ENCODE data around the gene ZBTB4.

The ZBTB4 gene

DNA sequence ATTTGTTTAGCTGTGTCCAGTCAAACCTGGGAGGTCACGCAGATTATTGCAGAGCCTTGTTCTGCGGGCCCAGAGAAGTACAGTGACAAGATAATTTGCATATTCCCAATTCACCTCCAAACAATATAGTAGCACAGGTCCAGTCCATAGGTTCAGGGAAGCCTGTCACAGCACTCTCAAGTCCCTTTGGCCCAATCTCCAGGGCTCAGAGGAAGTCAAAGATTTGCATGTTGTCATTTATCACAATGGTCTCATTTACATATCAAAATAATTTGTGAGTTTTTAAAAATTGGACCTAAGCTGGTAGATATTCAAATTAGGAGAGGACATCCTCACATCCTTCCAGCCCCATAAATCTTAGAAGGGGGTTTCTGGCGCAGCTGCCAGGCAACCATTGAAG is 11.9 kb downstream of the ZBTB4 start:
- Histone ChIP-seq H3K4me3 (ENCODE audit: low read depth, low read length) (no peak overlapping the region), H3K4me1 (no peaks in the 10 kb centered on the region), H3K9me3 (no peaks in the 10 kb centered on the region), H3K27me3 (no peaks in the 10 kb centered on the region), H3K36me3 (no peaks in the 10 kb centered on the region)
- TF ChIP-seq, protein P1, sequence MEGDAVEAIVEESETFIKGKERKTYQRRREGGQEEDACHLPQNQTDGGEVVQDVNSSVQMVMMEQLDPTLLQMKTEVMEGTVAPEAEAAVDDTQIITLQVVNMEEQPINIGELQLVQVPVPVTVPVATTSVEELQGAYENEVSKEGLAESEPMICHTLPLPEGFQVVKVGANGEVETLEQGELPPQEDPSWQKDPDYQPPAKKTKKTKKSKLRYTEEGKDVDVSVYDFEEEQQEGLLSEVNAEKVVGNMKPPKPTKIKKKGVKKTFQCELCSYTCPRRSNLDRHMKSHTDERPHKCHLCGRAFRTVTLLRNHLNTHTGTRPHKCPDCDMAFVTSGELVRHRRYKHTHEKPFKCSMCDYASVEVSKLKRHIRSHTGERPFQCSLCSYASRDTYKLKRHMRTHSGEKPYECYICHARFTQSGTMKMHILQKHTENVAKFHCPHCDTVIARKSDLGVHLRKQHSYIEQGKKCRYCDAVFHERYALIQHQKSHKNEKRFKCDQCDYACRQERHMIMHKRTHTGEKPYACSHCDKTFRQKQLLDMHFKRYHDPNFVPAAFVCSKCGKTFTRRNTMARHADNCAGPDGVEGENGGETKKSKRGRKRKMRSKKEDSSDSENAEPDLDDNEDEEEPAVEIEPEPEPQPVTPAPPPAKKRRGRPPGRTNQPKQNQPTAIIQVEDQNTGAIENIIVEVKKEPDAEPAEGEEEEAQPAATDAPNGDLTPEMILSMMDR (IDR thresholded peaks at IDR 0.05; ENCODE audit: low read depth, low read length), result no peak
- no peak for DNase-seq

DNA sequence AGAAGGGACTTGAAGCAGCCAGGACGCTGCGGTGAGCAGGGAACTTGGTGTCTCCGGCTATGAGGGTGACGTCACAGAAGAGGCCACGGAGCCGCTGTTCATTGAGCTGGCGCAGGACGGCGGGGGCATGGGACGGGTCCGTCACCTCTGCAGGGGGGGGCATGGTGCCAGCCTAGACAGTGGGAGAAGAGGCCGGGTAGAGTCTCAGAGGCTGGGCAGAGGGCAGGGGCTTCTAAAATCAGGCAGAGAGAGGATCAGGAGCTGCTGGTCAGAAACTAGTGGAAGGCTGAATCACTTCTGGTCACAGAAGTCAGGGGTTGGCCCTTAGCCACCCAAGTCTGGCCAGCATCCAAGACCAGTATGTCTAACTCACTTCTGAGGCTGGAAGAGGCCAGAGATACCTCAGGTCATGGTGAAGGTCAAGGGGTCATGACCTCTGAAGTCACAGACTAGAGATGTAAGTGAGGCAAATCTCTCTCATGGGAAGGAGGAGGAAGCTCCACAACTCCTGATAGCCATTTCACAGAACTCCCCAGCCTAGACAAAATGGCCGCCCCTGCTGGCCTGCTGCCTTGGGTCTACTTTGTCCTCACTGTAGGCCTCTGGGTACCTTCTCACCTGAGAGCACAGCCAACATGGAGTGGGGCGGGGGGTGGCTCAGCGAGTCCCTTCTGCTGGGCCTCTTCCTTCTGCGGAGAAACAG is 12.6 kb downstream of the ZBTB4 start:
- no peak for DNase-seq
- H3K36me3 ChIP-seq, result no peaks in the 10 kb centered on the region

DNA sequence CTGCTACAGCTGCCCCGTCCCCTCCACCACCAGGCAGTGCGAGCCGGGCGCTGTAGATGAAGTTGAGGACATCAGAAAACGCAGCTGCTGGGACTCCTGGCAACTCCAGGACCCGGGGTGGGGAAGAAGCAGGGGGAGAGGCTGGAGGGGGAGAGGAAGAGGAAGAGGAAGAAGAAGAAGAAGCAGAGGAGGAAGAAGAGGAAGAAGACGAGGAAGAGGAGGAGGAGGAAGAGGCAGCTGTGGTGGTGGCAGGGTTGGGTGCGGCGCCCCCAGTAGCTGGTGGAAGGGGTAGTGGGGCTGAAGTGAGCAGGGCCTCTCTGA is 13.2 kb downstream of the ZBTB4 start:
- no peaks in the 10 kb centered on the region for H3K4me1 ChIP-seq
- no peak overlapping the region for H3K4me3 ChIP-seq (ENCODE audit: low read depth, low read length)
- no peaks in the 10 kb centered on the region for H3K27me3 ChIP-seq
- no peaks in the 10 kb centered on the region for H3K9me3 ChIP-seq
- TF ChIP-seq, protein P1 (IDR thresholded peaks at IDR 0.05; ENCODE audit: low read depth, low read length), result no peak
- DNase-seq, result no peak
- no peaks in the 10 kb centered on the region for H3K36me3 ChIP-seq

More for the DNA sequence above, 12.6 kb downstream of the ZBTB4 start:
- Histone ChIP-seq H3K4me3 (ENCODE audit: low read depth, low read length) (no peak overlapping the region), H3K27me3 (no peaks in the 10 kb centered on the region), H3K9me3 (no peaks in the 10 kb centered on the region), H3K4me1 (no peaks in the 10 kb centered on the region)
- TF ChIP-seq, protein P1 (IDR thresholded peaks at IDR 0.05; ENCODE audit: low read depth, low read length), result no peak

DNA sequence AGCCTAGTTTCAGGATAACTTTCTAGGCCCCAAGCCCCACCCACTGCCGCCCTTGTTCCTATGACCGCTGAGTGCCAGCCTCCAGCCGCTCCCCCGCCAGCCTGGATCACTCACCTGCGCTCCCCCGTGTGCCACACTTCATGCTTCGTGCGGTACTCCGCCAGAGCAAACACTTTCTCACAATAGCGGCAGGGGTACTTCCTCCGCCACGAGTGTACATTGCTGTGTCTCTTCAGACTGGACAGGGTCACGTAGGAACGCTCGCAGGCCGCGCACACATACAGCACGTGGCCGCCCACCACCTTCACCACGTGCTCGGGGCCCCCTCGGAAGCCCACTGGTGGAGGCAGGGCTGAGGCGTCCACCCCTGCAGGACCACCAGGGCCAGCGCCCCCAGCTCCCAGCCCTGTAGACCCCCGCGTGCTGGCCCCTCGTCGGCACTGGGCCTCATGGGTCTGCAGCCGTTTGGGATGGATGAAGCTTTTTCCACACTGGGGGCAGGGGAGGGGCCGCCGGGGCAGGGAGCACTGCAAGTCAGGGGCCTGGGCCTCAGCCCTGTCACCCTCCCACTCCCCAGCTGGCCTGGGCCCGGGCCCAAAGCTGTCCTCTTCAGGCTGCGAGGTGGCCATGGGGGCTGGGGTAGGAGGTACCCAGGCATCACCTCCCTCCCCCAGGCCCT is 13.7 kb downstream of the ZBTB4 start:
- no peaks in the 10 kb centered on the region for H3K36me3 ChIP-seq
- no peaks in the 10 kb centered on the region for H3K27me3 ChIP-seq
- no peak for DNase-seq
- TF ChIP-seq, protein P1 (IDR thresholded peaks at IDR 0.05; ENCODE audit: low read depth, low read length), result no peak
- H3K4me1 ChIP-seq, result no peaks in the 10 kb centered on the region
- no peaks in the 10 kb centered on the region for H3K9me3 ChIP-seq
- H3K4me3 ChIP-seq (ENCODE audit: low read depth, low read length), result no peak overlapping the region

DNA sequence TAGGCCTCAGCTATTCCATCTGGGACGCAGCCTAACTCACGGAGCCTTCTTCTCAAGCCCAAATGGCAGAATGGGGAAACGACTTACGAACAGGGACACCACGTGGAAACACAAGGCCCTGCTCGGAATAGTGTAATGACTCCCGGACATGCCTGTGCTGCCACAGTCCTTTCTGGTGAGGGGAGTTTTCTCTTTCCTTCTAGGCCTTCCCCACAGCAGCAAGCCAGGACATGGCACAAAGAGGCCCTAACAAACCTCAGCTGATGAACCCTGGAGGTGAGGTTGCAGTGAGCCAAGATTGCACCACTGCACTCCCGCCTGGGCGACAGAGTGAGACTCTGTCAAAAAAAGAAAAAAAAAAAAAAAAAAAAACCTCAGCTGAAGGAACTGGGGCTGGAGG is 15.3 kb downstream of the ZBTB4 start:
- no peak for DNase-seq
- Histone ChIP-seq H3K36me3 (no peaks in the 10 kb centered on the region), H3K9me3 (no peaks in the 10 kb centered on the region), H3K4me3 (ENCODE audit: low read depth, low read length) (no peak overlapping the region), H3K27me3 (no peaks in the 10 kb centered on the region), H3K4me1 (no peaks in the 10 kb centered on the region)
- TF ChIP-seq, protein P1 (IDR thresholded peaks at IDR 0.05; ENCODE audit: low read depth, low read length), result no peak

DNA sequence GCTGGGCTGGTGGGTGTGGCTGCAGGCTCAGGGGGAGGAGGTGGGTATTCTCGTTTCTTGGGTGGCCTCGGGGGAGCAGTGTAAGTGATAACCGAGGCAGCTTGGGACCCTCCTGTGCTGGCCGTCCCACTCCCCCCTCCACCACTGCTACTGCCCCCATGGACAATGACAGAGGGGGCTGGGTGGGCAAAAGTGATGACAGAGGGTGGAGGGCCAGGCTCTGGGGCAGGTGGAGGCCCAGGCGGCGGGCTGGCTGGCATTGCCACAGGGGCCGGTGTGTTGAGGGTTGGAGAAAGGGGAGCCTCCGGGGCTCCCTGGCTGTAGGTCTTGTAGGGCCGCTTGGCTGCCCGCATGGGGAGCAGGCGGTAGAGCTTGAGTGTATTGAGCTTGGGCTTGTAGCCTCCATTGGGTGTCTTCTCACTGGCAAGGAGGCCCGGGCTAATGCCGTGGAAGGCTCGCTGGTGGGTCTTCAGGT is 16.0 kb downstream of the ZBTB4 start:
- Histone ChIP-seq H3K4me3 (ENCODE audit: low read depth, low read length) (no peak overlapping the region), H3K9me3 (no peaks in the 10 kb centered on the region), H3K27me3 (no peaks in the 10 kb centered on the region), H3K4me1 (no peaks in the 10 kb centered on the region), H3K36me3 (no peaks in the 10 kb centered on the region)
- TF ChIP-seq, protein P1 (IDR thresholded peaks at IDR 0.05; ENCODE audit: low read depth, low read length), result no peak
- no peak for DNase-seq

Measured in BE2C (cell line).